Astrocyte (in vitro differentiated cells and primary cell): ENCODE results near the gene ZMIZ1.

ENCODE experiments used
- CTCF ChIP-seq: IDR thresholded peaks from 2 replicates; pipeline ENCODE4 v1.5.1; 2011; ENCODE audit warnings: low read depth, mild to moderate bottlenecking, inconsistent platforms, low read length, moderate library complexity; ENCODE audit not compliant: insufficient read depth
- EZH2 ChIP-seq: IDR thresholded peaks from 2 replicates; pipeline ENCODE4 v1.6.1; 2012; ENCODE audit warnings: mild to moderate bottlenecking, low read length, inconsistent platforms; ENCODE audit not compliant: insufficient read depth

- no peak for TF ChIP-seq CTCF
- TF ChIP-seq EZH2, result no peak
Observed at GRCh38 chr10:79152423-79152817, 83.7 kb downstream of the ZMIZ1 start.
